Activated gamma-delta T cell treated with Interleukin-2 at 50 U/mL for 16 hours (primary cell): Measurements from ENCODE around the gene LRTM2.

Experiments used
- DNase-seq: peaks from one replicate; pipeline ENCODE4 v3.0.0-alpha.2; 2020

LRTM2 gene

GRCh38 chr12:1830981-1831963 is 10.9 kb downstream of the LRTM2 start:
- DNase-seq = no peak

DNA sequence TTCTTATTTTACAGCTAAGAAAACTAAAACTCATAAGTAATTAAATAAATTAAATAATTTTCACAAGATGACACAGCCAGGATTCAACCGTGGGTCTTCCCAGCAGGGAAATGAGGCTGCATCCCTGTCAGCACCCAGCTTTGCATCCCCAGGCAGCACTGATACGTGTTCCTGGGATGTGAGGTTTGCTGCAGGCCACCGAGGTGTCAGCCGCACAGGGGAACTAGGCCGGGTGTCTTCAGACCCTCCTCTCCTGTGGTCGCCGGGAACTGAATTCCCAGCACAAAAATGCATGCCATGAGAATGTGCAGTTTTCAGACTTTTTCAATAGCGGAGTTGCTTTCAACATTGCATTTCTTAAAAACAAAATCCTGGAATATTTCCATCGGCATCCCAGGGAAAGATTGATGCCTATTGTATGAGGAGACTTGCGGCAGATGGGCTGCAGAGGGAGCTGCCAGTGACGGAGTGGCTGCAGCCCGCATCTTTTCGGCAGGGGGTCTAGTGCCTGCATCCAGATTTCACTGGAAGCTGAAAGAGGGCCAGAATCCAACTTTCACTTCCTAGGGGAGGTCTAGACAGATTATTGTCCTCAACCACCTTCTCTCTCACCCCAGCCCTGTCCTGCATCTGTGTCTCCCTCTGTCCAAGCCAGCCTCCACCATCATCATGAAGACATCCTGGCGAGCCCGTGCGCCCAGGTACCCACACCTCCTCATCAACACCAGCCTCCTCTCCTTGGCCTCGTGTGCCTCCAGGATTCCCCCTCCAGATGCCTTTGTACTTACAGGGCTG is 12.6 kb downstream of the LRTM2 start:
- DNase-seq = no peak

DNA sequence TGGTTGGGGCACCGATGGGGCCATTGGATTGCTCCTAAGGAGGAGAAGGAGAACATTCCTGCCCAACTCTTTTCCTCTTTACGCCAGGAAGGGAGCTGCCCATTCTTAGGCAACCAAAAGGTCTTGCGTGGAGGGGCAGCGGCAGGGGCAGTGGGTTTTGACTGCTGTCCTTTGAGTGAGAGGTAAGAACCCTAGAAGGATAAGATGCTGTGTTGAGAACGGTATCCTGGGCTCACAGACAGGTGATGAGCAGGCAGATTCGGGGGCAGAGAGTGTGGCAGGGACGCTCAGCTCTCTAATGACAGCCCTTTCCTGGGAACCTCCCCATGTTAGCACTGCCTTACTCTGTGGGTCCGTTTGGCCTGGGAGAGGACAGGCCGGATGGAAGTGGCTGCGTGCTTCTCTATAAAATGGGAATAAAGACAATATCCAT is 13.2 kb downstream of the LRTM2 start:
- DNase-seq = no peak

DNA sequence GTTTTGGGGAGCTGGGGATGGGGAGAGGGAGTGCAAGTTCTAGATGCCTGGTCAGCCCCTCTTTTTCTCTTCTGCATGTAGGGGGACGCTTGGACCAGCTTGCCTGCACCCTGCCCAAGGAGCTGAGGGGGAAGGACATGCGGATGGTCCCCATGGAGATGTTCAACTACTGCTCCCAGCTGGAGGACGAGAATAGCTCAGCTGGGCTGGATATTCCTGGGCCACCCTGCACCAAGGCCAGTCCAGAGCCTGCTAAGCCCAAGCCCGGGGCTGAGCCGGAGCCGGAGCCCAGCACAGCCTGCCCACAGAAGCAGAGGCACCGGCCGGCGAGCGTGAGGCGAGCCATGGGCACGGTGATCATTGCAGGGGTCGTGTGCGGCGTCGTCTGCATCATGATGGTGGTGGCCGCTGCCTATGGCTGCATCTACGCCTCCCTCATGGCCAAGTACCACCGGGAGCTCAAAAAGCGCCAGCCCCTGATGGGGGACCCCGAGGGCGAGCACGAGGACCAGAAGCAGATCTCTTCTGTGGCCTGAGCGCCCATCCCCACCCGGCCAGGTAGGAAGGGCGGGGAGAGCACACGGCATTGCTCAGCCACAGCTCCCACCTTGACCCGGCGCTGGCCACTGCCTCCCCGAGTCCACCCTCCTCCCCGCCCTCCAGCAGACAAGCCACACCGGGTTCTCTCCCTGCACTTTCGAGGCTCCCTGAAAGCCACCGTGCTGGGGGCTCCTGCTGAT is 14.0 kb downstream of the LRTM2 start:
- no peak for DNase-seq

- DNase-seq = no peak
These were observed 15.1 kb downstream of the LRTM2 start for GRCh38 chr12:1835211-1836131.

DNA sequence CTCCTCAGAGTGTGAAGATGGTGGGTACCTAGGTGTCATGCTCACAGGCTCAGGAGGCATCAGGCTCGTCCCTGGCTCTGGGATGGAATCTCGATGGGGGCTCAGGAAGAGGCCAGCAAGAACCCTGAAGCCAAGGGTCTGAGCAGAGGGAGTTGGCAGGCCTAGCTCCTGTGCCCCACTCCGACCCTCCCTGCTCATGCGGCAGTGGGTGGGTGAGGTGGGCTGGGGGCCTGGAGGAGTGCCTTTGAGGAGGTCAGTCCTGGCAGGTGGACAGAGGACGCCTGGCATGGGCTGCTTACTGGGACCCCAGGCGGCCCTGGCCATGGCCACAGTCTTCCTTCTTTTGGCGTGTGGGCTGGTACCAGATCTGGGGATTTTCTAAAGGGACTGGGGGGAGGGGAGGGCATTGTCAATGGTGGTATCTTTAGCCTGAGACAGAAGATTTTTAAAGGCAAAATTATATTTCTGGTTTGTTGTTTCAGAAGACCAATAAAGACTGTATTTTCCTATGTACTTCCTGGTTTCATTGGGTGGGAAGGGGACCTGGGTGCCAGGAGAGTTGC is 16.0 kb downstream of the LRTM2 start:
- no peak for DNase-seq

- no peak for DNase-seq
These were observed 16.6 kb downstream of the LRTM2 start for GRCh38 chr12:1836854-1837421.

DNA sequence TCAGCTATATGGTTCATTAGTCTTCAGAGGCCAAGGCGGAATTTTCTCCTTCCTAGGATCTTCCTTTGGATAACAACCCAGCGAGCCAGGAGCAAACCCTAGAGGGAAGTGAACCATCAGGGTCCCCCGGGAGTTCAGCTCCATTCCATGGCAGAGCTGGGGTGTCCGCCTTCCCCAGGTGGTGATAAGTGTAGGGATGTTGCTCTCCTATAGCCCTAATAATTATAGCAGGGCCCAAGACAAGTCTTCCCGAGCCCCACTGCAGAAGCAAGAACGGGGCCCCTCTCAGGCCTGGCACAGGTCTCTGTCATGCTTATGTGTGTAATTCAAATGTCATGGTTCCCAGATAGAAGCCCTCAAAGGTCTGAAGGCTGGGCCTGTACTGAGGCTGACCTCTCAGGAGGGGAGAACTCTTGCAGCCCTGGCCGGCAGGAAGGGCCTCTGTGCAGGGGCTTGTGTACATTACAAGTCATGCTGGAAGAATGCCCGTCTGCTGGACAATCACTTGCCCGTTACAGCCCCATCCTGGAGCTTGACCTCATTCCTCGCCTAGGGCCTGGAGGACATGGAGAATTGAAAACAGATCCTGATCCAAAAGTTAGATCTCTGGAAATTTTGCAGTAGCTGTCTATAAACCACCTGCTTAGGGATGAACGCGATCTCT is 17.3 kb downstream of the LRTM2 start:
- no peak for DNase-seq

DNA sequence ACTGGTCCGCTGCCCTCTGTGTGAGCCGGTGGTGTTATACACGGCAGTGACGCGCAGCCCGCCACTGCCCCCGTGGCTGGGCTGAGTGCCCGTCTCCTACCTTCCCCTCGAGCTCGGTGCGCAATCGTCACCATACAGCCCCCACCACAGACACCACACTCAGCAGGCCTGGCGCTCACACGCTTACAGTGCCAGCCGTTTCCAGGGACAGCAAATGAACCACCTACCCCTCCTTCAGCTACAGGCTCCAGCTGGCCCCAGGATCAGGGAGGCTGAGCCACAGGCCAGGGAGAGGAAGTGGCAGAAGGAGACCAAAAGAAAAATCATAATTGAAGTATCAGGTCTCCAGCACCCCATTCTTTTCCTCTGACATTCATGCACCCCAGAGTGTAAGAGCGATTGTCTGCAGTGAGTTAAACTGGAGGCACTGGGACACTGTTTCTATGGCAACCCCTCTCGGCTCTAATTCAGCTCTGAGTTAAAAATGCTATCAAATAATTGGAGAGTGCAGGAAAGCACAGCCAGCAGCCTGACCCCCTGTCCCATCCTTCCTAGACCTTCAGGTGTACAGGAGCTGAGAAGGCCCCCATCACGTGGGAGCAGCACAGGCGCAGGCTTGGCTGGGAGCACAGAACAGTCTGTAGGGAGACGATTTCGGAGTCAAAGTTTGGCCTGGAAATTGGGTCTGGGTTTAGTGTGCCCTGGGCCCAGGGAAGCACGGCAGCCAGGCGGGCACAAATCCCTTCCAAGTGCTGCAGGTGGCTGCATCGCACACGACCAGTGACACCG is 18.0 kb downstream of the LRTM2 start:
- no peak for DNase-seq

DNA sequence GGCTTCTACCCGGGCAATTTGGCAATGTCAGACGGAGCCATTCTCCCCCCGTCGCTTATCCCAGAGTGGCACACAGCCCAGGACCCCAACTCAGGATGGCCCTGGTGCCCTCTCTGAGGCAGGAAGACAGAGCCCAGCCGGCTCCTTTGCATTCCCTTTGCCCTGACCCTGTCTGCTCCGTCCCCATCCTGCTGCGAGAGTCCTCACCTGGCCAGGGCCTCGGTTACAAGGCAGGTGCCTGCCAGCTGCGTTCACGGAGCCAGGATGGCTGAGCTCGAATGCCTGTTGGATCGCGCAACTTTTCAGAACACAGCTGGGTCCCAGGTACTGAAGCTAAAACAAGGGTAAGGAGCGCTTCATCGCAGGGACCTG is 18.6 kb downstream of the LRTM2 start:
- no peak for DNase-seq

GRCh38 chr12:1839464-1839863 is 19.1 kb downstream of the LRTM2 start:
- DNase-seq = no peak

- DNase-seq = no peak
These were observed 19.9 kb downstream of the LRTM2 start for GRCh38 chr12:1839956-1840951.

DNA sequence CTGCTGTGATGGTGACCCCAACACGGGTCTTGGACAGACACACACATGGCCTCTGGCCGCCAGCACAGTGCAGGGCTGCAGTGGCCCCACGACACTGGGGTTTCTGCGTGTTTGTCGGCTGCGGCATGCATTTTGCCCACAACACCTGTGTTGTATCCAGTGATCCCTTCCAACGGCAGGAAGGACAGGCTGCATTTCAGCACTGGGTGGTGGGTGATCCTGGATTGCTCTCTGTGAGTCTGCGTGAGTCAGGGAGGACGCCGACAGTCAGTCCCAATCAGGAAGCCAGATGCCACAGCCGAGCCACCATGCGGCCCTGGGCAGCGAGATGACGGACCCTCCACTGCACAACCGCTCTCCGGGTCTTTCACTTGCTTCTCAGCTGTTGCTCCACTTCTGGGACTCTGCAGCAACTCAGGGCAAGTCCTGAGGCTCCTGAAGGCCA is 20.6 kb downstream of the LRTM2 start:
- no peak for DNase-seq

DNA sequence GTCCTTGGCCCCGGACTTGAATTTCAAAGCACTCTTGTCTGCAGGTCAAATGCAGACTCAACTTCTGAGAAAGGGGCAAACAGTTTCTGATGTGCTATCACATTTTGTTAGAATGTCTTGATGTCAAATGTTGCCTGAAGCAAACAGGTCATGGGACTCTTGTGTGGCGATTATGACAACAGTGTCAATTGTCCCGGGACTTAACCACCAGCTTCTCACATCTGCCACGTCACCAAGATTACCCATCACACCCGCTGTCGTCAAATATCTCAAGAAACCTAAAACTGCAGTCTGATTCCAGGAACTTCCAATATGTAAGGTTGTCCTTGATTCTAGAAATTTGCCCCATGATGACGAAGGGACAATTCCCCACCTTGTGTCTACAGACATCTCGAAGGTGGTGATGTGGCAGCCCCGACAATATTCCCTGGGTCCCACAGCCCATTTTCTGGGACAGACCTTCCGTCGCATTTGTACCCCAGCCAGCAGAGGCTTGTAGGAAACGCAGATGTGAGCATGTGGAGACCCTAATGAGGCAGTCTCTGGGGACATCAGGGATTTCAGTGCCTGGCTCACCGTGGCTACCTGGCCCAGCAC is 21.3 kb downstream of the LRTM2 start:
- no peak for DNase-seq

GRCh38 chr12:1842183-1842904 is 22.0 kb downstream of the LRTM2 start:
- no peak for DNase-seq

DNA sequence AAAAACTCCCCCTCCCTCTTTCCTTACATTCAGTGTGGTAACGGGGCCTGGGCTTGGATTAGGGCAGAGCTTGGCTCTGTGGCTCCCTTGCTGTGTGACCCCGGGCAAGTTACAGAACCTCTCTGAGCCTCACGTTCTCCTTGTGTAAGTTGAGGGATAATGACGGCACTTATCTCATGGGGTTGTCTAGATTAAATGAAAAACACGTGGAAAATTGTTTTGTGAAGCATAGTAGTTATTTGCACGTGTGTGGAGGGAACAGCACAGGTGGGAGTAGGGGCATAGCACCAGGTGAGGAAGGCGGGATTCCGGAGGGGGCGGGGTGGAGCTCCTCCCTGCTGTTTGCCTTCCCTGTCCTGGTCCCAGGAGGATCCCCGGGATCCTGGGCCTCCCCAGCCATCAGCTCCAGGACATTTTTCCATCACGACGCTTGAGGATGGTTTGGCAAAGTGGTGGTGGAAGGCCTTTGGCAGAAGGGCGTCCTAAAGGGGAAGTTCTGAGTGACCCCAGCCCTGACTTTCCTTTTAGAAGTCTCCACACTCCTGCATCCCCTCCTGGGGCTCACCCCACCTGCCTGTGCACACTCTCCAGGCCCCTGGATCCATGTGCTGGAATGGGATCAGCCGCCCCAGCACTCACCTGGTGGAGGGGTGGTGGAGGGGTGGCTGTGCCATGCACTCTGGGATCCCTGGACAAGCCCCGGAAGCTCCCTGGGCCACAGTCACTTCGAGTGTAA is 22.7 kb downstream of the LRTM2 start:
- DNase-seq = no peak

- DNase-seq = no peak
These were observed 23.3 kb downstream of the LRTM2 start for GRCh38 chr12:1843641-1844005.
